GM19351 (cell line): Measurements from ENCODE around the gene TAAR2.
A peak's percentile ranks its signal among the peaks of the same experiment; 100 is the strongest.
"Not testable (repeated sequence)": the region's sequence is repeated elsewhere in the genome, so short reads cannot be mapped to it uniquely, and the experiment has no call there.

Source experiments
- ATAC-seq: cut with Tn5 transposase; IDR thresholded peaks from one replicate; pipeline ENCODE4 v1.9.1; 2021; ENCODE audit warnings: mild to moderate bottlenecking, moderate library complexity; ENCODE audit not compliant: unreplicated experiment

The TAAR2 gene

GRCh38 chr6:132624175-132624574, at the start of gene TAAR2:
Gene TAAR2, minus strand, starts transcription at chr6:132624275. Its CDS starts 0 bp downstream, at chr6:132624275.
- ATAC-seq, result no peak

DNA sequence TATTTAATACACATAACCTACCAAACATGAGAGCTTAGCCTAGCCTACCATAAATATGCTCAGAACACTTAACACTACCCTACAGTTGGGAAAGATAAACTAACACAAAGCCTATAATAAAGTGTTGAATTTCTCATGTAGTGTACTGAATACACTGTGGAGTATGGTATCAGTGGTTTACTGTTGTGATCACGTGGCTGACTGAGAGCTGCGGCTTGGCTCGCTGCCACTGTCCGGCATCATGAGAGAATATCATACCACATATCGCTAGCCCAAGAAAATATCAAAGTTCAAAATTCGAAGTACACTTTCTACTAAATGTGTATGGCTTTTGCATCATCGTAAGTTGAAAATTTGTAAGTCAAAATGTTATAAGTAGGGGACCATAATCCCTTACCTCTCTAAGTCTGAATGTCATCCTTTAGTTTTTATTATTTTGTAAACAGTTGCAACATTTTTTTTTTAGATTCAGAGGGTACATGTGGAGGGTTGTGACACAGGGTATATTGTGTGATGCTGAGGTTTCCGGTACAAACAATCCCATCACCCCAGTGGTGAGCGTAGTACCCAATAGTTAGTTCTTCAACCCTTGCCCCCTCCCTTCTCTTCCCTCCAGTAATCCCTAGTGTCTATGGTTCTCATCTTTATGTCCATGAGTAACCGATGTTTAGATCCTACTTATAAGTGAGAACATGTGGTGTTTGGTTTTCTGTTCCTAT, 49.5 kb upstream of the TAAR2 start:
- ATAC-seq, result no peak

DNA sequence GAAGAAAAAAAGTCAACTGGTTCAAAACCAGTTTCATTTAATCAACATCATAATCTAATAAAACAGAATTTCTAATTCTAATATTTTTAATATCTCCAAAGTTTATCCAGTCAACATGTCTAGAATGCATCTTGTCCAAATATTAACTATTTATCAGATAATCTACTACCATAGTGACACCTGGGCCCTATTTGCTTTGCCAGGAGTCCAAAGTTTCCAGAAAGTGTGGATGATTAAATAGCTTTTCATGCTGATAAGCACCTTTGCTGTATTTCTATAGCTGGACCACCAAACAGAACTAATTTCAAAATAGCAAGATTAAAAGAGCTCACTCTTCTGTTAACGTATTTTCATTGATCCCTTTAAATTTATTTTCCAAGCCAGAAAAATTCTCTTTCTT, 47.2 kb upstream of the TAAR2 start:
- ATAC-seq, result no peak

DNA sequence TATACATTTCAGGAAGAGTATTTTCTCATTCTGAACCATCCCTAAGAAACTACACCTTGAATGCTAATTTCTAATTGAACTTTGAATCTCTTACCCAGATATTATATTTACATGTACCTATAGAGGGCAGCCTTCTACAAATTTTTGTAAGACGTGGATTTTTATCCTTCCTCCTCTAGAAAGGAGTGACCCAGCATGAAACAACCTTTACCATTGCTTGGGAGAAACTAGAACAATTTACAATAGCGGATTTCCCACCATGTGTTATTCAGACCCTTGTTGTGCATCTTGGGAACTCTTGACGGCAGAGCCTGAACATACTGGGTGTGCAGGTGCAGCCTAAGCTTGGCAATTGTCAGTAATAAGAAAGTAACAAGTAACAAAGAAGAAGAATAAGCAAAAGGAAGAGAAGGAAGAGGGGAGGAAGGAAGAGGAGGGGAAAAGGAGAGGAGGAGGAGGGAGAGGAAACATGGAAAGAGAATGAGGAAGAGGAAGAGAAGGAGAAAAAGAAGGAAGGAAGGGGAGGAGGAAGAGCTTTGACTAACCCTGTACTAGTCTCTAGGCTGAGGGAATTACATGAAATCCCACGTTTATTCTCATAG, 45.7 kb upstream of the TAAR2 start:
- ATAC-seq, result peak; percentile 78

- no peak for ATAC-seq
These were observed 42.0 kb upstream of the TAAR2 start for GRCh38 chr6:132666118-132666517.

GRCh38 chr6:132664309-132665034, 40.4 kb upstream of the TAAR2 start:
- no peak for ATAC-seq

DNA sequence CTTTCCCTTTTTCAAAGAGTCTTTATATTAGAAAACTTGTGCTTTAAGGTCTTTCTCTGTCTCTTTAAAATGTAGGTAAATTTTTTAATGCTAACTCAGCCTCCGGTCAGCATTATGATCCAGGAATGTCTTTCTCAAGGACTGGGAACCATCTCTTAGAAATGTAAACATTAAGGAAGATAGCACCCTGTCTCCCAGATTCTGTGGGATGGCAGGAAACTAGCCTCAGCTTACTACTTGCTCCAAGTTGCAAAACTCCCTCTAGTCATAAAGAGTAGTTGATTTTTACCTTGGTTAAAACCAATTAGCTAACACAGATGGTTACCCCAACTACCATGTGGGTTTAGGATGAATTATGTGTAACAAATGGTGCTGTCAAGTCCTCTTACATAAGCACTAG, 39.6 kb upstream of the TAAR2 start:
- no peak for ATAC-seq

DNA sequence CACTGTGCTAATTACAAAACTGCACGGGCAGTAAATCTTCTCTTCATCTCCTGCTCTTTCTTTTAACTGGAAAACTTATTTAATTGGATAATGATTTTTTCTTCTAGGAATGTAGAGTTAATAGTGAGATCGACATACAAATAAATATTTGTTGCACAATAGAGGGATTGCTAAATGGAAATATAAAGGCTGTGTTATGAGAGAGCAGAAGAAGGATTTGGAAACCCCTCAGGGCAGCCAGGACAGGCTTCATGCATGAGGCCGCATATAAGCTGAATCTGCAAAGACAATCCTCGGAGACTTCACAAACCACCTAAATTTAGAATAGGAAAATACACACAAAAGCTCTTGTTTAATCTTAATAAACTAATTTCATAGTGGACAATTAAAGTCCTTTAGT, 37.8 kb upstream of the TAAR2 start:
- ATAC-seq, result no peak

GRCh38 chr6:132659082-132659481, 35.0 kb upstream of the TAAR2 start, which contains the start of gene TAAR1:
Gene TAAR1, minus strand, starts transcription at chr6:132659182. Its CDS starts 13,179 bp downstream, at chr6:132646003.
- ATAC-seq, result no peak

GRCh38 chr6:132651062-132651461, 27.0 kb upstream of the TAAR2 start:
- ATAC-seq, result peak; percentile 64

GRCh38 chr6:132650429-132650828, 26.4 kb upstream of the TAAR2 start:
- ATAC-seq, result no peak

GRCh38 chr6:132648828-132649227, 24.8 kb upstream of the TAAR2 start:
- ATAC-seq, result no peak

DNA sequence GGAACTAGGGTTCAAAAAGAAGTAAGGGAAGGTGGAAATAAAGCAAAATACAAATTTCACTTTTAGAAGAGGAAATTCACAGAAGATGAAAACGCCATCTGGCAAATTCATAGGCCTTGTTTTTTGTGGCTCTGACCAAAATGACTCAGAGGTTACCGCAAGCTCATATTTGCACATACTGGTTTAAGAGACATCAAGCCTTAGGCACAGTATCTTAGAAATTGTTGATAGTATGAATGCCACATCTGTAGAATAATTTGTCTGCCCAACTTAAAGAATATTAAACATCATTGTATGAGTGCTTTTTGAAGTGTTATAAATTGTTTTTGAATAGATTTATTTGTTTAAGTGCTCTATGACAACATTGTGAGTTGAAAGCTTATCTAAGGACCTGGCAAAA, 24.3 kb upstream of the TAAR2 start:
- ATAC-seq, result peak; percentile 88

GRCh38 chr6:132643547-132643946, 19.5 kb upstream of the TAAR2 start:
- no peak for ATAC-seq

- ATAC-seq, result not testable (repeated sequence)
These were observed 13.1 kb upstream of the TAAR2 start for GRCh38 chr6:132637135-132637534.

GRCh38 chr6:132635906-132636305, 11.8 kb upstream of the TAAR2 start:
- ATAC-seq, result not testable (repeated sequence)

- not testable (repeated sequence) for ATAC-seq
These were observed 11.2 kb upstream of the TAAR2 start for GRCh38 chr6:132635288-132635687.

DNA sequence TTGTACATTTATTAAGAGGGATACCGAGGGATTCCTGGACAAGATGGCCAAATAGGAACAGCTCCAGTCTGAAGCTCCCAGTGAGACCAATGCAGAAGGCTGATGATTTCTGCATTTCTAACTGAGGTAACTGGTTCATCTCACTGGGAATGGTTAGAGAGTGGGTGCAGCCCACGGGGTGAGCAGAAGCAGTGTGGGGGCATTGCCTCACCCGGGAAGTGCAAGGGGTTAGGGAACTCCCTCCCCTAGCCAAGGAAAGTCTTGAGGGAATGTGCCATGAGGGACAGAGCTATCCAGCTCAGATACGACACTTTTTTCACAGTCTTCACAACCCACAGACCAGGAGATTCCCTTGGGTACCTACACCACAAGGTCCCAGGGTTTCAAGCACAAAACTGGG, 10.7 kb upstream of the TAAR2 start:
- ATAC-seq, result no peak

- ATAC-seq, result no peak
These were observed 9.3 kb upstream of the TAAR2 start for GRCh38 chr6:132633362-132633761.

- no peak for ATAC-seq
These were observed 799 bp downstream of the TAAR2 start for GRCh38 chr6:132623106-132623845.

GRCh38 chr6:132616677-132617076, 7.4 kb downstream of the TAAR2 start:
- ATAC-seq, result no peak
